ENCODE measurements around the gene PDPN. TPM values are rescaled to one million over a fixed set of nuclear protein-coding genes. Genes with fewer than 3 reads are reported as not detected.

Gene PDPN
- total and polyA plus RNA-seq, 2 of the 8 experiments (the other 6 are each of a cell fraction or from before 2014, with no cell fraction given) = 44.7 to 169 TPM

DNA sequence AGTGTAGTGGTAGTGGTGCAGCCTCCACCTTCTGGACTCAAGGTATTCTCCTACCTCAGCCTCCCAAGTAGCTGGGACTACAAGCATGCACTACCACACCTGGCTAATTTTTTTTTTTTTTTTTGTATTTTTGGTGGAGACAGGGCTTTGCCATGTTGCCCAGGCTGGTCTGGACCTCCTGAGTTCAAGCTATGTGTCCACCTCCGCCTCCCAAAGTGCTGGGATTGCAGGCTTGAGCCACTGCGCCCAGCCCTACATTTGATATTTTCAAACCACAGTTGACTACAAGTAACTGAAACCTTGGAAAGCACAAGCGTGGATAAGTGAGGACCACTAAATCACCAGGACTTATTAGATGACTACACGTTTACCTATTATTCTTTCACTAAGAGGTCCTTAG is 10.0 kb upstream of the PDPN start (continued):
- no peak for TF ChIP-seq FOSL1 (IDR thresholded peaks at IDR 0.05; ENCODE audit: insufficient read depth, low read depth, low read length)
- TF ChIP-seq, protein P1, sequence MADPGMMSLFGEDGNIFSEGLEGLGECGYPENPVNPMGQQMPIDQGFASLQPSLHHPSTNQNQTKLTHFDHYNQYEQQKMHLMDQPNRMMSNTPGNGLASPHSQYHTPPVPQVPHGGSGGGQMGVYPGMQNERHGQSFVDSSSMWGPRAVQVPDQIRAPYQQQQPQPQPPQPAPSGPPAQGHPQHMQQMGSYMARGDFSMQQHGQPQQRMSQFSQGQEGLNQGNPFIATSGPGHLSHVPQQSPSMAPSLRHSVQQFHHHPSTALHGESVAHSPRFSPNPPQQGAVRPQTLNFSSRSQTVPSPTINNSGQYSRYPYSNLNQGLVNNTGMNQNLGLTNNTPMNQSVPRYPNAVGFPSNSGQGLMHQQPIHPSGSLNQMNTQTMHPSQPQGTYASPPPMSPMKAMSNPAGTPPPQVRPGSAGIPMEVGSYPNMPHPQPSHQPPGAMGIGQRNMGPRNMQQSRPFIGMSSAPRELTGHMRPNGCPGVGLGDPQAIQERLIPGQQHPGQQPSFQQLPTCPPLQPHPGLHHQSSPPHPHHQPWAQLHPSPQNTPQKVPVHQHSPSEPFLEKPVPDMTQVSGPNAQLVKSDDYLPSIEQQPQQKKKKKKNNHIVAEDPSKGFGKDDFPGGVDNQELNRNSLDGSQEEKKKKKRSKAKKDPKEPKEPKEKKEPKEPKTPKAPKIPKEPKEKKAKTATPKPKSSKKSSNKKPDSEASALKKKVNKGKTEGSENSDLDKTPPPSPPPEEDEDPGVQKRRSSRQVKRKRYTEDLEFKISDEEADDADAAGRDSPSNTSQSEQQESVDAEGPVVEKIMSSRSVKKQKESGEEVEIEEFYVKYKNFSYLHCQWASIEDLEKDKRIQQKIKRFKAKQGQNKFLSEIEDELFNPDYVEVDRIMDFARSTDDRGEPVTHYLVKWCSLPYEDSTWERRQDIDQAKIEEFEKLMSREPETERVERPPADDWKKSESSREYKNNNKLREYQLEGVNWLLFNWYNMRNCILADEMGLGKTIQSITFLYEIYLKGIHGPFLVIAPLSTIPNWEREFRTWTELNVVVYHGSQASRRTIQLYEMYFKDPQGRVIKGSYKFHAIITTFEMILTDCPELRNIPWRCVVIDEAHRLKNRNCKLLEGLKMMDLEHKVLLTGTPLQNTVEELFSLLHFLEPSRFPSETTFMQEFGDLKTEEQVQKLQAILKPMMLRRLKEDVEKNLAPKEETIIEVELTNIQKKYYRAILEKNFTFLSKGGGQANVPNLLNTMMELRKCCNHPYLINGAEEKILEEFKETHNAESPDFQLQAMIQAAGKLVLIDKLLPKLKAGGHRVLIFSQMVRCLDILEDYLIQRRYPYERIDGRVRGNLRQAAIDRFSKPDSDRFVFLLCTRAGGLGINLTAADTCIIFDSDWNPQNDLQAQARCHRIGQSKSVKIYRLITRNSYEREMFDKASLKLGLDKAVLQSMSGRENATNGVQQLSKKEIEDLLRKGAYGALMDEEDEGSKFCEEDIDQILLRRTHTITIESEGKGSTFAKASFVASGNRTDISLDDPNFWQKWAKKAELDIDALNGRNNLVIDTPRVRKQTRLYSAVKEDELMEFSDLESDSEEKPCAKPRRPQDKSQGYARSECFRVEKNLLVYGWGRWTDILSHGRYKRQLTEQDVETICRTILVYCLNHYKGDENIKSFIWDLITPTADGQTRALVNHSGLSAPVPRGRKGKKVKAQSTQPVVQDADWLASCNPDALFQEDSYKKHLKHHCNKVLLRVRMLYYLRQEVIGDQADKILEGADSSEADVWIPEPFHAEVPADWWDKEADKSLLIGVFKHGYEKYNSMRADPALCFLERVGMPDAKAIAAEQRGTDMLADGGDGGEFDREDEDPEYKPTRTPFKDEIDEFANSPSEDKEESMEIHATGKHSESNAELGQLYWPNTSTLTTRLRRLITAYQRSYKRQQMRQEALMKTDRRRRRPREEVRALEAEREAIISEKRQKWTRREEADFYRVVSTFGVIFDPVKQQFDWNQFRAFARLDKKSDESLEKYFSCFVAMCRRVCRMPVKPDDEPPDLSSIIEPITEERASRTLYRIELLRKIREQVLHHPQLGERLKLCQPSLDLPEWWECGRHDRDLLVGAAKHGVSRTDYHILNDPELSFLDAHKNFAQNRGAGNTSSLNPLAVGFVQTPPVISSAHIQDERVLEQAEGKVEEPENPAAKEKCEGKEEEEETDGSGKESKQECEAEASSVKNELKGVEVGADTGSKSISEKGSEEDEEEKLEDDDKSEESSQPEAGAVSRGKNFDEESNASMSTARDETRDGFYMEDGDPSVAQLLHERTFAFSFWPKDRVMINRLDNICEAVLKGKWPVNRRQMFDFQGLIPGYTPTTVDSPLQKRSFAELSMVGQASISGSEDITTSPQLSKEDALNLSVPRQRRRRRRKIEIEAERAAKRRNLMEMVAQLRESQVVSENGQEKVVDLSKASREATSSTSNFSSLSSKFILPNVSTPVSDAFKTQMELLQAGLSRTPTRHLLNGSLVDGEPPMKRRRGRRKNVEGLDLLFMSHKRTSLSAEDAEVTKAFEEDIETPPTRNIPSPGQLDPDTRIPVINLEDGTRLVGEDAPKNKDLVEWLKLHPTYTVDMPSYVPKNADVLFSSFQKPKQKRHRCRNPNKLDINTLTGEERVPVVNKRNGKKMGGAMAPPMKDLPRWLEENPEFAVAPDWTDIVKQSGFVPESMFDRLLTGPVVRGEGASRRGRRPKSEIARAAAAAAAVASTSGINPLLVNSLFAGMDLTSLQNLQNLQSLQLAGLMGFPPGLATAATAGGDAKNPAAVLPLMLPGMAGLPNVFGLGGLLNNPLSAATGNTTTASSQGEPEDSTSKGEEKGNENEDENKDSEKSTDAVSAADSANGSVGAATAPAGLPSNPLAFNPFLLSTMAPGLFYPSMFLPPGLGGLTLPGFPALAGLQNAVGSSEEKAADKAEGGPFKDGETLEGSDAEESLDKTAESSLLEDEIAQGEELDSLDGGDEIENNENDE (IDR thresholded peaks at IDR 0.05; ENCODE audit: insufficient replicate concordance, low read length) = no peak
- no peak for TF ChIP-seq SAP30 (IDR thresholded peaks at IDR 0.05; ENCODE audit: insufficient read depth, insufficient replicate concordance, low read length)
- TF ChIP-seq GABPA (IDR thresholded peaks at IDR 0.05; ENCODE audit: borderline replicate concordance, insufficient read depth, low read length) = no peak
- no peak for TF ChIP-seq NRF1 (IDR thresholded peaks at IDR 0.05; ENCODE audit: low read depth, low read length)
